ENCODE data around the gene CDH10.

Gene CDH10

GRCh38 chr5:24444414-24444813 is 200.4 kb downstream of the CDH10 start:
- no peak for TF ChIP-seq CTCF (IDR thresholded peaks at IDR 0.05; ENCODE audit: low read depth, low read length)
- no peak for DNase-seq (ENCODE audit: low read depth in 2 of 2)
- H3K4me3 ChIP-seq (replicated peaks in 1 of 2; ENCODE audit: low read depth in 2 of 2, low read length in 2 of 2) = no peak overlapping the region

GRCh38 chr5:24439465-24439864 is 205.3 kb downstream of the CDH10 start:
- no peak for TF ChIP-seq CTCF (IDR thresholded peaks at IDR 0.05; ENCODE audit: low read depth, low read length)
- no peak overlapping the region for H3K4me3 ChIP-seq (replicated peaks in 1 of 2; ENCODE audit: low read depth in 2 of 2, low read length in 2 of 2)
- DNase-seq (ENCODE audit: low read depth in 2 of 2) = no peak
